OCI-LY7 (cell line): ENCODE data around the gene GAS7. TPM values are rescaled to one million over a fixed set of nuclear protein-coding genes. Genes with fewer than 3 reads are reported as not detected.

Source experiments
- BruUV-seq: library from RNA; stranded (reverse); fragments of 400-500 nt; replicated peaks from 2 replicates; lab custom pipeline; 2021; lab: Mats Ljungman, UMichigan
- CTCF ChIA-PET: fragments of 300-600 bp; sonication (Branson Sonifier 250); formaldehyde crosslinking; loops from one replicate; lab custom pipeline; 2022; ENCODE audit warnings: antibody characterized with exemption; ENCODE audit not compliant: unreplicated experiment; lab: Charles Lee
- POLR2A ChIA-PET: fragments of 300-600 bp; sonication (Branson Sonifier 250); formaldehyde crosslinking; loops from one replicate; lab custom pipeline; 2022; ENCODE audit warnings: antibody characterized with exemption; lab: Charles Lee
- DNase-seq: peaks from one replicate; pipeline ENCODE4 v3.0.0-alpha.2; 2015; ENCODE audit warnings: low spot score
- H2AFZ ChIP-seq: fragments of 200-600 bp; sonication (generic), shearing (Covaris generic); 2 replicates; pipeline ENCODE4 v1.6.1; 2014; ENCODE audit warnings: mild to moderate bottlenecking, antibody characterized with exemption, low read length, moderate library complexity
- H3K27ac ChIP-seq: fragments of 200-600 bp; sonication (generic); 2 replicates; pipeline ENCODE4 v1.5.1; 2014; ENCODE audit warnings: mixed run types, low read depth, mild to moderate bottlenecking, moderate library complexity, low read length, inconsistent platforms; ENCODE audit not compliant: poor library complexity, severe bottlenecking
- H3K36me3 ChIP-seq: fragments of 200-600 bp; sonication (generic); 2 replicates; pipeline ENCODE4 v1.6.1; 2014; ENCODE audit warnings: mild to moderate bottlenecking, antibody characterized with exemption, low read length, moderate library complexity, mixed read lengths; ENCODE audit not compliant: insufficient read depth
- H3K4me1 ChIP-seq: fragments of 200-600 bp; sonication (generic); 2 replicates; pipeline ENCODE4 v1.5.1; 2014; ENCODE audit warnings: mild to moderate bottlenecking, low read length; ENCODE audit not compliant: insufficient read depth, poor library complexity, severe bottlenecking
- H3K4me2 ChIP-seq: fragments of 200-600 bp; sonication (generic); 2 replicates; pipeline ENCODE4 v1.6.1; 2014; ENCODE audit warnings: mild to moderate bottlenecking, low read length
- H3K4me3 ChIP-seq: fragments of 200-600 bp; sonication (generic); 2 replicates; pipeline ENCODE4 v1.5.1; 2014; ENCODE audit warnings: mild to moderate bottlenecking, low read depth, low read length; ENCODE audit not compliant: poor library complexity, severe bottlenecking
- H3K79me2 ChIP-seq: fragments of 200-600 bp; sonication (generic); 2 replicates; pipeline ENCODE4 v1.6.1; 2016; ENCODE audit warnings: low read depth, mild to moderate bottlenecking, low read length, moderate library complexity, mixed read lengths; ENCODE audit not compliant: insufficient read depth
- H3K9me2 ChIP-seq: fragments of 200-600 bp; sonication (generic); 2 replicates; pipeline ENCODE4 v1.6.1; 2016; ENCODE audit warnings: mild to moderate bottlenecking, low read length, mixed read lengths; ENCODE audit not compliant: insufficient read depth
- H3K9me3 ChIP-seq: fragments of 200-600 bp; sonication (generic); 2 replicates; pipeline ENCODE4 v1.6.1; 2014; ENCODE audit warnings: mild to moderate bottlenecking, mixed run types, low read length, mixed read lengths
- H4K20me1 ChIP-seq: fragments of 200-600 bp; sonication (generic); 2 replicates; pipeline ENCODE4 v1.6.1; 2014; ENCODE audit warnings: mild to moderate bottlenecking, antibody characterized with exemption, low read length, moderate library complexity, mixed read lengths; ENCODE audit not compliant: insufficient read depth
- EZH2phosphoT487 ChIP-seq: fragments of 200-600 bp; sonication (generic); IDR thresholded peaks from 2 replicates; pipeline ENCODE4 v1.6.1; 2018; ENCODE audit warnings: low read depth, borderline replicate concordance, mild to moderate bottlenecking, mixed run types, antibody characterized with exemption, low read length, moderate library complexity, mixed read lengths
- intact Hi-C: fragments of 100-400 bp; cut with micrococcal nuclease; formaldehyde crosslinking; loops from one replicate; pipeline ENCODE4 v1.10.0; 2022; ENCODE audit not compliant: unreplicated experiment
- total RNA-seq, 2 experiments: library from RNA; depleted of rRNA in 1 of 2; stranded (reverse); fragments of >200 nt in 1 of 2; shearing (Covaris generic) in 1 of 2; gene quantifications; 2 replicates each; pipeline ENCODE4 v1.2.3, GENCODE V29; 2014 to 2022
- TF ChIP-seq, protein P1 (sequence below): fragments of 200-600 bp; sonication (generic); conservative IDR thresholded peaks from 2 replicates; pipeline ENCODE4 v1.5.1; 2014; ENCODE audit warnings: mild to moderate bottlenecking, antibody characterized with exemption, low read length, moderate library complexity, mixed read lengths

GAS7 gene
- total RNA-seq, 2 experiments from 2014 or later = 1.5 TPM; not detected in 1

DNA sequence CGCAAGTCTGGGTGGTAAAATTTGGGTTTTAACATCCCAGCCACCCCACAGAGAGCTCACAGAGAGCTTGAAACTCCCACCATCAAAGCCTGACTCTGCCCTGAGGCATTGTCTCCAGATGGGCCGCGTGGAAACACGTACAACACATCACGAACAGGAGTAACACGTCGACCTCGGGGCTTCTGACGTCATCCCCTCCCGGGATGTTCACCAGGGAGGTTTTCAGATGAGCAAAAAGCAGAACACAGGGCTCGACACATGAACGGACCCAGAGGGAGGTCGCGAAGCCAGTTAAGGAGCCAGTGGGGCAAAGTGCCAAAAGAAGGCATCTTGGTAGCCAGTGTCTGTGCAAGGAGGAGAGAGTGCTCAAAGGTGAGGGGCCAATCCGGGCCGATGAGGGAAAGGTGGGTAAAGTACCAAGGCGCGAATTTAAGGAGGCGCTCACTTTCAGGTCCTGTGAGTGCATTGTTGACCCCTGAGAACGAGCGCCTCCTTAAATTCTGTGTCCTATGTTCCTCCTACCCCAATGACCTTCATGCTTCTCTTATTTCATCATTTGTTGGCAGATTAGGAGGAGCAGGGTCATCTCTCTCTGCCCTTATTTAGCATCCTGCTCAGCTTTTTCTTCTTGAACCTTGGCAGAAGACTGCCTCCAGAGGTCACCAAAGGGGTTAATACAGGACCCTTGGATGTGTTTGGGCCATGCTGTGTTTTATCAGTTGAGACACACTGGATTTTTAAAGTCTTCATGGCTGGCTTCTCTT, 298.9 kb downstream of the GAS7 start:
- TF ChIP-seq, protein P1, sequence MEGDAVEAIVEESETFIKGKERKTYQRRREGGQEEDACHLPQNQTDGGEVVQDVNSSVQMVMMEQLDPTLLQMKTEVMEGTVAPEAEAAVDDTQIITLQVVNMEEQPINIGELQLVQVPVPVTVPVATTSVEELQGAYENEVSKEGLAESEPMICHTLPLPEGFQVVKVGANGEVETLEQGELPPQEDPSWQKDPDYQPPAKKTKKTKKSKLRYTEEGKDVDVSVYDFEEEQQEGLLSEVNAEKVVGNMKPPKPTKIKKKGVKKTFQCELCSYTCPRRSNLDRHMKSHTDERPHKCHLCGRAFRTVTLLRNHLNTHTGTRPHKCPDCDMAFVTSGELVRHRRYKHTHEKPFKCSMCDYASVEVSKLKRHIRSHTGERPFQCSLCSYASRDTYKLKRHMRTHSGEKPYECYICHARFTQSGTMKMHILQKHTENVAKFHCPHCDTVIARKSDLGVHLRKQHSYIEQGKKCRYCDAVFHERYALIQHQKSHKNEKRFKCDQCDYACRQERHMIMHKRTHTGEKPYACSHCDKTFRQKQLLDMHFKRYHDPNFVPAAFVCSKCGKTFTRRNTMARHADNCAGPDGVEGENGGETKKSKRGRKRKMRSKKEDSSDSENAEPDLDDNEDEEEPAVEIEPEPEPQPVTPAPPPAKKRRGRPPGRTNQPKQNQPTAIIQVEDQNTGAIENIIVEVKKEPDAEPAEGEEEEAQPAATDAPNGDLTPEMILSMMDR = no peak
- TF ChIP-seq EZH2phosphoT487 = no peak
- CTCF ChIA-PET = no interaction called here
- POLR2A ChIA-PET = no interaction called here

DNA sequence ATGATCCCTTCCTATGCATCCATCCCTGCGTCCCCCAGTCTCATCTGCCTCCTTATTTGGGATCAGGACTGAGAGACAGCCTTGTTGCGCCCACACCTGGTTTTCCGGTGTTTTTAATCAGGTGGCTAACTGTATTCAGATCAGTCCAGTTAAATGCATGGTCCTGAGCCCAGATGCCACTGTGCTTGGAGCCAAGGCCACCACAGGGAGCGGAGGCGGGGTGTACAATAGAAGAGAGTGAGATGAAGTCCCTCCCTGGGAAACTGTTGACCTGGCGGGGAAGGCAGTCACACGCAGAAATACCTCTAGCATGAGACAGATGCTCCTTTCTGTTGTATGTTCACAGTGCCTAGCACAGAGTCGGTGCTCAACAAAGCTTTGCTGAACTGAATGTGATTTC, 299.6 kb downstream of the GAS7 start:
- H4K20me1 ChIP-seq = no peaks in the 10 kb centered on the region
- no peak overlapping the region for H3K4me3 ChIP-seq
- ChIA-PET POLR2A (no interaction called here), CTCF (no interaction called here)
- no peak overlapping the region for H3K4me2 ChIP-seq
- DNase-seq = no peak
- no peaks in the 10 kb centered on the region for H3K4me1 ChIP-seq
- no peaks in the 10 kb centered on the region for H3K9me2 ChIP-seq
- no peak overlapping the region for H3K27ac ChIP-seq
- intact Hi-C loops = no loop called here
- no peaks in the 10 kb centered on the region for H3K36me3 ChIP-seq
- TF ChIP-seq EZH2phosphoT487 = no peak
- TF ChIP-seq, protein P1 = no peak
- no peak overlapping the region for H2AFZ ChIP-seq
- BruUV-seq = no TSS peak
- no peaks in the 10 kb centered on the region for H3K9me3 ChIP-seq
- no peaks in the 10 kb centered on the region for H3K79me2 ChIP-seq

More for the DNA sequence above, 298.9 kb downstream of the GAS7 start:
- H2AFZ ChIP-seq = no peak overlapping the region
- H3K27ac ChIP-seq = no peak overlapping the region
- no peaks in the 10 kb centered on the region for H3K4me1 ChIP-seq
- H3K36me3 ChIP-seq = no peaks in the 10 kb centered on the region
- DNase-seq = no peak
- no peaks in the 10 kb centered on the region for H3K9me3 ChIP-seq
- H3K9me2 ChIP-seq = no peaks in the 10 kb centered on the region
- H4K20me1 ChIP-seq = no peaks in the 10 kb centered on the region
- no peak overlapping the region for H3K4me3 ChIP-seq
- intact Hi-C loops = no loop called here
- H3K79me2 ChIP-seq = no peaks in the 10 kb centered on the region
- no TSS peak for BruUV-seq
- H3K4me2 ChIP-seq = no peak overlapping the region

DNA sequence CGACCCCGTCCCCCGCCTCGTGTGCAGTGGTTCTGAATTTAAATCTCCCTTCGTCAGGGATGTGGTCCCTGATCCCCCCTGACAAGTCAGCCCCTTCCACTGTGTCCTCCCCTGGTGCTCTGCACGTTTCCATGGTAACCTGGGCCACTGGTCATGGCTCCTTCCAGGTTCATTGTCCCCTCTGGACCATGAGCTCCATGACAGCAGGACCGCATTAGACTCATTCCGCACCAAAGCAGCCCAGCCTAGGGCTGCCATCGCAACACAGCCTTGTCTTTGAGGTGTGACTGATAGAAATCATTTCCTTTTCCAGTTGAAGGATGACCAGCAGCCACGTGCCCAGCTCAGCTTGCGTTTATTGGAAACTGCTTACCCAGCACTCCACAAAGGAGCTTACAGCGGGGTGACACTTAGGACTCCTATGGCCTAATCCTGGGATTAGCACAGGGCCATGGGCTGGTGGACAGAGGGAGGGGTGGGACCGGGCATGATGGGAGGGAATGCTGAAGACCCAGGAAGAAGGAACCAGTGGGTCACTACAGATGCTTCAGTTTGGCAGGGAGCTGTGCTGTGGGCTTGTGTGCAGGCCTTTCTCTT, 300.9 kb downstream of the GAS7 start:
- no TSS peak for BruUV-seq
- TF ChIP-seq, protein P1 = no peak
- no peak for TF ChIP-seq EZH2phosphoT487
- no peak overlapping the region for H3K4me3 ChIP-seq
- H3K27ac ChIP-seq = no peak overlapping the region
- no peaks in the 10 kb centered on the region for H3K4me1 ChIP-seq
- ChIA-PET CTCF (no interaction called here), POLR2A (no interaction called here)
- no peaks in the 10 kb centered on the region for H3K36me3 ChIP-seq
- intact Hi-C loops = no loop called here
- DNase-seq = no peak
- no peak overlapping the region for H3K4me2 ChIP-seq
- H3K9me3 ChIP-seq = no peaks in the 10 kb centered on the region
- H2AFZ ChIP-seq = no peak overlapping the region
- no peaks in the 10 kb centered on the region for H3K79me2 ChIP-seq
- no peaks in the 10 kb centered on the region for H4K20me1 ChIP-seq
- H3K9me2 ChIP-seq = no peaks in the 10 kb centered on the region
